ENCODE data around the gene PTPRD.

PTPRD gene

GRCh38 chr9:8564960-8565359 lies 2047.8 kb downstream of the PTPRD start (continued):
- no peak for TF ChIP-seq ZNF48 (tag by site-specific recombination; IDR thresholded peaks at IDR 0.05)

GRCh38 chr9:8560560-8561525 lies 2052.0 kb downstream of the PTPRD start:
- H3K4me1 ChIP-seq (ENCODE audit: control insufficient read depth, insufficient read depth, low read length): peaks cover 2% of the 10 kb centered on the region; the same call in 1 of the 2 replicates
- CTCF ChIA-PET: interaction anchor here (0.6 kb wide), 1 partner anchor 15 kb away, joined by 4 read pairs; no protein-coding TSS in a partner anchor
- H3K4me3 ChIP-seq (ENCODE audit: low read depth, low read length): no peak overlapping the region
- TF ChIP-seq KLF1 (tag by site-specific recombination; IDR thresholded peaks at IDR 0.05): 0 out of 2 replicates have a peak, but pooled peaks have one; percentile 19
- no peak for TF ChIP-seq ZNF777 (tag by site-specific recombination; IDR thresholded peaks at IDR 0.05; ENCODE audit: borderline replicate concordance)
- H3K27ac ChIP-seq (ENCODE audit: extremely low read depth, low read depth, low read length): no peak overlapping the region
- no peaks in the 10 kb centered on the region for H3K36me3 ChIP-seq (ENCODE audit: control insufficient read depth in 2 of 2, insufficient read depth in 1 of 2, low read length in 2 of 2)
- POLR2A ChIA-PET: interaction anchor here (0.7 kb wide), 3 partner anchors 12 to 167 kb away, joined by 3 to 4 read pairs (median 4); no protein-coding TSS in a partner anchor
- H3K9me3 ChIP-seq (ENCODE audit: control insufficient read depth, insufficient read depth, low read depth, low read length): no peaks in the 10 kb centered on the region

GRCh38 chr9:8558176-8558575 lies 2054.6 kb downstream of the PTPRD start:
- Histone ChIP-seq H3K27ac (ENCODE audit: extremely low read depth, low read depth, low read length) (no peak overlapping the region), H3K9me3 (ENCODE audit: control insufficient read depth, insufficient read depth, low read depth, low read length) (no peaks in the 10 kb centered on the region), H3K4me3 (ENCODE audit: low read depth, low read length) (no peak overlapping the region), H3K36me3 (ENCODE audit: control insufficient read depth in 2 of 2, insufficient read depth in 1 of 2, low read length in 2 of 2) (no peaks in the 10 kb centered on the region), H3K4me1 (ENCODE audit: control insufficient read depth, insufficient read depth, low read length) (peaks cover 2% of the 10 kb centered on the region; the same call in 1 of the 2 replicates)
- POLR2A ChIA-PET: interaction anchor here (0.6 kb wide), 1 partner anchor 117 kb away, joined by 3 read pairs; no protein-coding TSS in a partner anchor
- no peak for TF ChIP-seq ZNF112 (tag by site-specific recombination; IDR thresholded peaks at IDR 0.05)
- TF ChIP-seq ZNF843 (tag by site-specific recombination; IDR thresholded peaks at IDR 0.05): no peak
- TF ChIP-seq ZNF335 (tag by site-specific recombination; conservative IDR thresholded peaks at IDR 0.05): no peak
- TF ChIP-seq ZNF311 (tag by site-specific recombination; IDR thresholded peaks at IDR 0.05; ENCODE audit: borderline replicate concordance): no peak
- no peak for TF ChIP-seq KLF16 (tag by site-specific recombination; IDR thresholded peaks at IDR 0.05)
- TF ChIP-seq ZNF629 (tag by site-specific recombination; IDR thresholded peaks at IDR 0.05): no peak
- TF ChIP-seq ZNF221 (tag by site-specific recombination; IDR thresholded peaks at IDR 0.05; ENCODE audit: borderline replicate concordance): no peak
- no peak for TF ChIP-seq CTCF (tag by site-specific recombination; IDR thresholded peaks at IDR 0.05)
- TF ChIP-seq ZNF624 (tag by site-specific recombination; IDR thresholded peaks at IDR 0.05): no peak
- no peak for TF ChIP-seq ZNF157 (tag by site-specific recombination; IDR thresholded peaks at IDR 0.05)
- no peak for TF ChIP-seq ZNF530 (tag by site-specific recombination; IDR thresholded peaks at IDR 0.05; ENCODE audit: low read depth)
- no peak for TF ChIP-seq ZBTB49 (tag by site-specific recombination; IDR thresholded peaks at IDR 0.05; ENCODE audit: low read depth)
- TF ChIP-seq SCRT2 (tag by site-specific recombination; IDR thresholded peaks at IDR 0.05): no peak
- TF ChIP-seq OSR2 (tag by site-specific recombination; IDR thresholded peaks at IDR 0.05): no peak
- no peak for TF ChIP-seq ZNF266 (tag by site-specific recombination; IDR thresholded peaks at IDR 0.05; ENCODE audit: low read depth)
- TF ChIP-seq ZNF660 (tag by site-specific recombination; IDR thresholded peaks at IDR 0.05): no peak
- TF ChIP-seq ZNF114 (tag by site-specific recombination; IDR thresholded peaks at IDR 0.05): no peak
- no peak for TF ChIP-seq ZBTB8A (tag by site-specific recombination; IDR thresholded peaks at IDR 0.05)
- no peak for TF ChIP-seq ZNF785 (tag by site-specific recombination; IDR thresholded peaks at IDR 0.05)
- CTCF ChIA-PET: interaction anchor here (0.6 kb wide), 1 partner anchor 71 kb away, joined by 3 read pairs; no protein-coding TSS in a partner anchor
